ENCODE results near the gene LAYN. TPM values are rescaled to one million over a fixed set of nuclear protein-coding genes. Genes with fewer than 3 reads are reported as not detected.

Gene LAYN
- total and polyA plus RNA-seq, 7 donors, result 1.4 to 65.8 (median 36.0) TPM

- intact Hi-C loops (cut with DNase I), result no loop called here
Measured at GRCh38 chr11:111502611-111503010, 37.9 kb upstream of the LAYN start.

DNA sequence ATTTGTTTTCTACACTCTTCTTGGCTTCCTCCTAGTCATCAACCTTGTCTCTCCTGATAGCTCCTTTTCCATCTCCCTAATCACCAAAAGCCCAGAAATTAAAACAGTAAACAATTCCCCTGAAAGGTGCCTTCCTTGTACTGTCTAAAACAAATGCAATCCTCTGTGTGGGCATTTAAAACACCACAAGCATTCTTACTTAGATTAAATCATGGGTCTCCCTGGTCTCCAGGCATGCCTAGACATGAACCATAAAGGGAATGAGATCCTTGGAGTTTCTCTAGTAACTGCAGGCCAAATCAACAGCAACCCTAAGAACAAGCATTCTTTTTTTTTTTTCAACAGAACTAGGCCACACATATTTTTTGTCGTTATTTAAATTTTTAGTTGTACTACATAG, 30.2 kb upstream of the LAYN start:
- no peak for TF ChIP-seq POLR2A (IDR thresholded peaks at IDR 0.05)
- TF ChIP-seq POLR2AphosphoS5 (IDR thresholded peaks at IDR 0.05), result no peak
- no peak for TF ChIP-seq EP300 (IDR thresholded peaks at IDR 0.05)
- TF ChIP-seq, protein P1, sequence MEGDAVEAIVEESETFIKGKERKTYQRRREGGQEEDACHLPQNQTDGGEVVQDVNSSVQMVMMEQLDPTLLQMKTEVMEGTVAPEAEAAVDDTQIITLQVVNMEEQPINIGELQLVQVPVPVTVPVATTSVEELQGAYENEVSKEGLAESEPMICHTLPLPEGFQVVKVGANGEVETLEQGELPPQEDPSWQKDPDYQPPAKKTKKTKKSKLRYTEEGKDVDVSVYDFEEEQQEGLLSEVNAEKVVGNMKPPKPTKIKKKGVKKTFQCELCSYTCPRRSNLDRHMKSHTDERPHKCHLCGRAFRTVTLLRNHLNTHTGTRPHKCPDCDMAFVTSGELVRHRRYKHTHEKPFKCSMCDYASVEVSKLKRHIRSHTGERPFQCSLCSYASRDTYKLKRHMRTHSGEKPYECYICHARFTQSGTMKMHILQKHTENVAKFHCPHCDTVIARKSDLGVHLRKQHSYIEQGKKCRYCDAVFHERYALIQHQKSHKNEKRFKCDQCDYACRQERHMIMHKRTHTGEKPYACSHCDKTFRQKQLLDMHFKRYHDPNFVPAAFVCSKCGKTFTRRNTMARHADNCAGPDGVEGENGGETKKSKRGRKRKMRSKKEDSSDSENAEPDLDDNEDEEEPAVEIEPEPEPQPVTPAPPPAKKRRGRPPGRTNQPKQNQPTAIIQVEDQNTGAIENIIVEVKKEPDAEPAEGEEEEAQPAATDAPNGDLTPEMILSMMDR (IDR thresholded peaks at IDR 0.05), result no peak
- Histone ChIP-seq H3K4me1 (peaks cover 0 to 17% (median 13%) of the 10 kb centered on the region in 4 donors), H3K27me3 (peaks cover 6 to 50% (median 20%) of the 10 kb centered on the region in 3 donors), H3K9me3 (no peaks in the 10 kb centered on the region), H3K27ac (no peak overlapping the region), H3K36me3 (no peaks in the 10 kb centered on the region), H3K4me3 (no peak overlapping the region)
- no peak for DNase-seq
- 94 to 97% methylated on average over 1 of the region's 1 CpG for WGBS, 2 donors
- intact Hi-C loops (cut with DNase I), result no loop called here

More at GRCh38 chr11:111502611-111503010, 37.9 kb upstream of the LAYN start:
- WGBS, 2 donors, result 30 to 64% methylated on average over 1 of the region's 1 CpG
- no peak for TF ChIP-seq POLR2A (IDR thresholded peaks at IDR 0.05)
- TF ChIP-seq, protein P1 (IDR thresholded peaks at IDR 0.05), result no peak
- TF ChIP-seq POLR2AphosphoS5 (IDR thresholded peaks at IDR 0.05), result no peak
- TF ChIP-seq EP300 (IDR thresholded peaks at IDR 0.05), result no peak
- Histone ChIP-seq H3K4me3 (no peak overlapping the region), H3K4me1 (no peaks in the 10 kb centered on the region), H3K27me3 (no peaks in the 10 kb centered on the region), H3K27ac (no peak overlapping the region), H3K36me3 (no peaks in the 10 kb centered on the region), H3K9me3 (no peaks in the 10 kb centered on the region)
- DNase-seq, result no peak

GRCh38 chr11:111512296-111513239, 28.0 kb upstream of the LAYN start, which contains the start of gene BTG4:
BTG4 (minus strand) TSS chr11:111512386; CDS start chr11:111498776, 13,610 bp downstream.
- Histone ChIP-seq H3K27me3 (peaks cover 6 to 50% (median 20%) of the 10 kb centered on the region in 3 donors), H3K4me1 (peaks cover 0 to 17% (median 13%) of the 10 kb centered on the region in 4 donors), H3K36me3 (no peaks in the 10 kb centered on the region), H3K4me3 (peak within 1 kb of the TSS; percentile 11 to 54 (median 48)), H3K9me3 (no peaks in the 10 kb centered on the region), H3K27ac (no peak within 1 kb of the TSS)
- TF ChIP-seq POLR2AphosphoS5 (IDR thresholded peaks at IDR 0.05) (no peak), POLR2A (IDR thresholded peaks at IDR 0.05) (no peak), EP300 (IDR thresholded peaks at IDR 0.05) (no peak)
- TF ChIP-seq, protein P1 (IDR thresholded peaks at IDR 0.05), result no peak
- intact Hi-C loops (cut with DNase I), result no loop called here
- WGBS, 2 donors, result 4% methylated on average over 90 of the region's 90 CpGs
- DNase-seq, result peak; percentile 51

- peak overlapping the region in 1 of 4 donors; percentile 54 for H3K4me3 ChIP-seq
Measured at GRCh38 chr11:111513240-111513605, 27.3 kb upstream of the LAYN start.

More at GRCh38 chr11:111513240-111513605, 27.3 kb upstream of the LAYN start:
- intact Hi-C loops (cut with DNase I), result no loop called here
- no peak overlapping the region for H3K27ac ChIP-seq
- H3K36me3 ChIP-seq, result no peaks in the 10 kb centered on the region
- WGBS, 2 donors, result 17 to 35% methylated on average over 6 of the region's 6 CpGs
- H3K9me3 ChIP-seq, result no peaks in the 10 kb centered on the region
- peaks cover 6 to 50% (median 20%) of the 10 kb centered on the region in 3 donors for H3K27me3 ChIP-seq
- TF ChIP-seq POLR2A (IDR thresholded peaks at IDR 0.05) (no peak), EP300 (IDR thresholded peaks at IDR 0.05) (no peak), POLR2AphosphoS5 (IDR thresholded peaks at IDR 0.05) (no peak)
- TF ChIP-seq, protein P1 (IDR thresholded peaks at IDR 0.05), result no peak
- peaks cover 0 to 17% (median 13%) of the 10 kb centered on the region in 4 donors for H3K4me1 ChIP-seq
- DNase-seq, result no peak
